Stimulated activated naive B cell treated with anti-CD40 and anti-IgM and Interleukin-4, amounts not matched to agents 10 μg/mL and 1 μg/mL and 100 μg/mL, for 72 hours (primary cell): ENCODE data around the gene TMEM242.

Source experiments
- ATAC-seq, 2 donors: fragments of 150-1000 bp; cut with Tn5 transposase; replicated peaks; 2 replicates each; pipeline ENCODE4 v1.10.0; 2021; ENCODE audit warnings: moderate library complexity in 1 of 2
- DNase-seq: peaks from one replicate; pipeline ENCODE4 v3.0.0; 2021
- H3K27ac Mint-ChIP-seq: one replicate; pipeline ENCODE4 v1.8.0; 2022; ENCODE audit warnings: mild to moderate bottlenecking, mixed read lengths
- H3K27me3 Mint-ChIP-seq, 2 donors: one replicate each; pipeline ENCODE4 v1.8.0; 2022; ENCODE audit warnings: mixed read lengths in 2 of 2
- H3K36me3 Mint-ChIP-seq, 2 donors: one replicate each; pipeline ENCODE4 v1.8.0; 2022; ENCODE audit warnings: mixed read lengths in 2 of 2, mild to moderate bottlenecking in 1 of 2
- H3K4me1 Mint-ChIP-seq, 2 donors: one replicate each; pipeline ENCODE4 v1.8.0; 2022; ENCODE audit warnings: mixed read lengths in 2 of 2, mild to moderate bottlenecking in 1 of 2
- H3K4me3 Mint-ChIP-seq, 2 donors: one replicate each; pipeline ENCODE4 v1.8.0; 2022; ENCODE audit warnings: mild to moderate bottlenecking in 2 of 2, mixed read lengths in 2 of 2, moderate library complexity in 1 of 2
- H3K9me3 Mint-ChIP-seq, 2 donors: one replicate each; pipeline ENCODE4 v1.8.0; 2022; ENCODE audit warnings: mixed read lengths in 2 of 2, mild to moderate bottlenecking in 1 of 2

The TMEM242 gene

DNA sequence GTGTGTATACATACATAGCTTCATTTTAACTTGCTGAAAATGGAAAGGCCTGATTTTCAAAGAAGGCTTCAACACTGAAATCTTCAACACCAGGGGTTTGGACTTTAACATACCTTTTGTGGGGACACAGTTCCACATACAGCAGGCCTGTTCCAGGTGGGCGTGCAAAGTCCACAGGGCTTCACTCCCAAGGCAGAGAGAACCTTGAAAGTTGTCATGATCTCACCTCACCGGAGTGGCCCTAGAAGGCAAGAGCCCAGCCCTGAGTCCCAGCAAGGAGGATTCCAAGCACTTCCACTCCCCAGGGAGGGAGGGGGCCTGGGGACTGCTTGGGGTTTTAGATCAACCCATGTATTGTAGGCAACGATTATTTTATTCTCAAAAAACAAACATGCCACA is 47.2 kb downstream of the TMEM242 start:
- H3K27ac Mint-ChIP-seq, result no peak overlapping the region
- no peaks in the 10 kb centered on the region for H3K9me3 Mint-ChIP-seq
- H3K4me3 Mint-ChIP-seq, result no peak overlapping the region
- no peak for DNase-seq
- no peak for ATAC-seq
- H3K4me1 Mint-ChIP-seq, result peaks cover 1 to 12% of the 10 kb centered on the region in 2 donors
- no peaks in the 10 kb centered on the region for H3K36me3 Mint-ChIP-seq
- no peaks in the 10 kb centered on the region for H3K27me3 Mint-ChIP-seq

DNA sequence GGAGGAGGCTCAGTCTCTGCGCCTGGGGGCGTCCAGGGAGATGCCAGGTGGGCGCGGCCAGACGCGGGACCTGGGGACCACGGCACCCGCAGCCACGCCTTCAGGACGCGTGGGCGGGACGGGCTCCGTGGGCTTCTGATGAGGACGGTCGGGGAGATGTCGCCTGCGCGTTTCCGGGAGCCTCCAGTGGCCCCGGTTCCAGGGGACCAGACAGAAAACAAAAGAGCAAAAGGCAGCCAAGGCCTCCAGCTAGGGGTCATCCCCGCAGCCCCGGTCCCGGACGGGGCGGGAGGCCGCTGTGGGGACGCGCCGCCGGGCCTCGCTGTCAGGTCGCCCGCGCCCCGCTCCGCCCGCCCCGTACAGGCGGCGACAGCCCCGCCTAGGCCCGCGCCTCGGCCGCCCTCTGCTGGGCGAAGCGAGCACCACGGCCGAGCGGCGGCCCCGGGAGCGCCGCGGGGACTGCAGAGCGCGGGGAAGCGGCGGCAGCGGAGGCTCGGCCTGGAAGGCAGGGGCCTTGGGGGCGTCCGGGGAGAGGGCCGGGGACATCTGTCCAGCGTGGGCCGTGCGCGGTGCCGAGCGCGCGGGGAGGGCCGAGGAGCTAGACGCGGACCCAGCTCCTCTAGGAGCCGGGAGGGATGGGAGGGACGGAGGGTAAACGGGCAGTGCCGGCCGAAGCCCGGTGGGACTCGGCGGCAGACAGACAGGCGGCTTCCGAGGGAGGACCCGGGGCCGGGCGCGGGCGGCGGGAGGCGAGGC is 48.7 kb downstream of the TMEM242 start:
- no peaks in the 10 kb centered on the region for H3K36me3 Mint-ChIP-seq
- peaks cover 1 to 12% of the 10 kb centered on the region in 2 donors for H3K4me1 Mint-ChIP-seq
- DNase-seq (peak; percentile 81), ATAC-seq (peak; percentile 87 to 92)
- H3K27ac Mint-ChIP-seq, result peak overlapping the region; percentile 97
- H3K27me3 Mint-ChIP-seq, result no peaks in the 10 kb centered on the region
- peak overlapping the region; percentile 96 to 97 for H3K4me3 Mint-ChIP-seq
- peaks cover 8 to 10% of the 10 kb centered on the region in 2 donors for H3K9me3 Mint-ChIP-seq

DNA sequence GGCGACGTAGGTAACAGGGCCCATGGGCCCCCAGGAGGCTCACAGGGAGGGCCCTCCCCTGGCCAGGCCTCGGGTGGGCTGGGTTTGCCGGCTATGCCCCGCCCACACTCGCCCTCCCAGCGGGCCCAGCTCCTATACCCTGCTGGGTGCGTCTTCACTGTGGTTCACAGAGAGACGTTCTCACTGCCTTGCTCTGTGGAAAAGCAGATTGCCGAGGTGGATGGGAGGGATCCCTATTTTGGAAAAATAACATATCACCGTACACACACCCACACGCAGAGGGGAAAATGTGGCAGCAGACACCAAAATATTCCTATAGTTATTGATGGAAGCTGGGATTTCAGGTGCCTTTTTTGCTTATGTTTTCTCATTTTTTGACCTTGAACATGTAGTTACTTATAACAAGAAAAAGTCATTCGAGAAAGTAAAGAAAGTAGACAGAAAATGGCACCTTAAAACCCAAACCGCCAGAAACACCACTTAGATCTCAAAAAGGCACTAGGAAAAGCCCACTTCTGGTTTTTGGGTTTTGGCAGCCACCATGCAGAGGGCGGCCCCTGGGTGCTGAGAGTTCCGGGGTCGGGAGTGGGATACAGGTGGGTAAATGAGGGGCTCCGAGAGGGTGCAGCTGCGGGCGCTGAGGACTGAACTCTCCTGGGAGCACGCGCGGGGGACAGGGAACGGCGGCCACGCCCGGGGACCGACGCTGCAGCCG is 49.4 kb downstream of the TMEM242 start:
- Mint-ChIP-seq H3K4me3 (peak overlapping the region; percentile 96 to 97), H3K27me3 (no peaks in the 10 kb centered on the region), H3K36me3 (no peaks in the 10 kb centered on the region), H3K4me1 (peaks cover 1 to 12% of the 10 kb centered on the region in 2 donors), H3K9me3 (peaks cover 8 to 10% of the 10 kb centered on the region in 2 donors), H3K27ac (peak overlapping the region; percentile 97)
- ATAC-seq, result peak; percentile 59 to 65
- DNase-seq, result peak; percentile 63

DNA sequence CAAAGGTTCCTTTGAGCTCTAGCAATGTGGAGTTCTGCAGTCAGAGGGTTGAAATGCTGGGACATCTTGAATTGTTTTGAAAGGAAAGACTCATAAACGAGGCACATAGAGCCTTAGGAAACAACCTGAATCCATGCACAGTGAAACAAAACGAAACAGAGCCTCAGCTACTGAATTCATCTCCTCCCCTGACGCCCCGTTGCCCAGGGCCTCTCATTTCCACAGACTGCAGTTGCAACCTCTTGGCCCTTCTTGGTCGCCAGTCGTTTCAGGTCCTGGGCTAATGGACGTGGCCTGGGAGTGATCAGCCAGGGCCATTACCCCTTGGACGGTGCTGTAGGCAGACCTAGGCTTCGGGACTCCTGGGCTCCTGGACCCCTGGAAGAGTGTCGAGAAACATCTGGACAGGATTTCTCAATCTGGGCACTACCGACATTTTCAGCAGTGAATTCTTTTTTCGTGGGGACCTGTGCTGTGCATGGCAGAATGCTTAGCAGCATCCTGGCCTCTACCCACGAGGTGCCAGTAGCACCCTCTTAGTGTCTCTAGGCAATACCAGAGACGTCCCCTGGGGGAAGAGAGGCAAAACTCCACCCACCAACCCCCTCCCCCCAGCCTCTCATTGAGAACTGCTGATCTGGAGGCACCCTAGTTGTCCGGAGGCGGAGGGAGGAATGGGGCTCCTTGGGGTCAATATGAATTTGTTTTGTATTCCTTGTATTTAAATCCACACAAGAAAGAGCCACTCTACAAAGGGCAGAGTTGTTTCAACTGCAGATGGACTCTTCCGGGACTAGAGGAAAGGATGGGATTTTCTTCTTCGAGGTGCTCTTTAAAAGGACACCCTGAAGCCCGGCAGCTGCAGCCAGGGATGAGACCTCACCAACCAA is 50.2 kb downstream of the TMEM242 start:
- peak overlapping the region in 1 of 2 donors; percentile 97 for H3K4me3 Mint-ChIP-seq
- peaks cover 8 to 10% of the 10 kb centered on the region in 2 donors for H3K9me3 Mint-ChIP-seq
- no peaks in the 10 kb centered on the region for H3K36me3 Mint-ChIP-seq
- DNase-seq (no peak), ATAC-seq (peak in 1 of 2 donors; percentile 13)
- H3K27me3 Mint-ChIP-seq, result no peaks in the 10 kb centered on the region
- peaks cover 1 to 12% of the 10 kb centered on the region in 2 donors for H3K4me1 Mint-ChIP-seq
- no peak overlapping the region for H3K27ac Mint-ChIP-seq

DNA sequence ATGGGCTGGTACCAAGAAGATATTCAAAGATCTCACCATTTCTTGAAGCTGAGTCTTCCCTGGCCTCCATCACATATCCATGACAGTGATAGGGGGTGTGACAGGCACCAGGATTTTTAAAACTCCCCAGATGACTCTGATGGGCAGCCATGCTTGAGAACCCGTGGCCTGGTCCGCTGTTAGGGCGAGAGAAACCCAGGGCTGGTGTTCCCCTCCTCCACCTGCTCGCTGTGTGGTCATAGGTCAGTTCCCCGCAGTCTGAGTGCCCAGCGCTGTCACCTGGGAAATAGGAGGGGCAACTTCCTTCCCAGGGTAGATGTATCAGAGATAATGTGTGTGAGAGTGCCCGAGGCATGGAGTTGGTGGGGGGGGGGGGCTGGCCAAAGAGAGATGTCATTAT is 50.9 kb downstream of the TMEM242 start:
- no peak overlapping the region for H3K4me3 Mint-ChIP-seq
- DNase-seq (no peak), ATAC-seq (no peak)
- peaks cover 8 to 10% of the 10 kb centered on the region in 2 donors for H3K9me3 Mint-ChIP-seq
- H3K4me1 Mint-ChIP-seq, result peaks cover 1 to 12% of the 10 kb centered on the region in 2 donors
- no peak overlapping the region for H3K27ac Mint-ChIP-seq
- no peaks in the 10 kb centered on the region for H3K27me3 Mint-ChIP-seq
- no peaks in the 10 kb centered on the region for H3K36me3 Mint-ChIP-seq

DNA sequence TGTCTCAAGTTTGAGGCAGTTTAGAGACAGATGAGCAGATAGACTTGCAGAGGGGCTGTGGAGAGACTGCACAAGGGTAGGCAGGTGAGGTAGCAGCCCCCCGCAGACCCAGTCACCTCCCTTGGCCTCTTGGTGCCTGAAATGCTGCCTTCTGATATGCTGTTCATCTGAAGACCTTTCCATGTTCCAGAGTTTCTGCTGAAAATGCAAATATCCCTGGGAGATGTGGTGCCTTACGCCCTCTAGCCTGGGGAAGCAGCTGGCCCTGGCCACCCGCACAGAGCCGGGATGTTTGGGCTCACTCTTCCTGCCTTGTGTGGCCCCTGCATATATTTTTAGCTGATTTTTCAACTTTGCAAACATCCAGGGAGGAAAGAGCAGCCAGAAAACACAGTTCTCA is 51.4 kb downstream of the TMEM242 start:
- no peak for ATAC-seq
- Mint-ChIP-seq H3K27me3 (no peaks in the 10 kb centered on the region), H3K36me3 (no peaks in the 10 kb centered on the region), H3K4me3 (no peak overlapping the region), H3K27ac (no peak overlapping the region), H3K4me1 (peaks cover 1 to 12% of the 10 kb centered on the region in 2 donors), H3K9me3 (peaks cover 8 to 10% of the 10 kb centered on the region in 2 donors)
- no peak for DNase-seq

DNA sequence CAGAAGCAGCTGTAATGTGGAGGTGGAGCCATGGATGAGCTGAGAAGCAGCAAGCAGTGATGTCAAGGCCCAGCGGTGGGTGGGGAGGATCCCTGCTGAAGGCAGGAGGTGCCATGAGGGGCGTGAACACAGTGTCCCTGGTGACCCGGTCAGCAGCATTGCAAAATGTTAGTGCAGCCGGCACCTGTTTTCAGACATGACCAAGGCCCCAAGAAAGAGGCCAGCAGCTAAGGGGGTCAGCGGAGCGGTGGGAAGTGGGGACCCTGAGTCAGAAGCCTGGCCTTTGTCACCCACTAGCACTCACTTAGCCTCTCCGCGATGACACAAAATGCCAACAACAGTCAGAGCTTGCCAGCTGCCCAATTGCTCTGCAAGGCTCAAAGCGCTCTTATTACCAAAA is 51.9 kb downstream of the TMEM242 start:
- Mint-ChIP-seq H3K27me3 (no peaks in the 10 kb centered on the region), H3K27ac (no peak overlapping the region), H3K9me3 (peaks cover 8 to 10% of the 10 kb centered on the region in 2 donors), H3K36me3 (no peaks in the 10 kb centered on the region), H3K4me1 (peaks cover 1 to 12% of the 10 kb centered on the region in 2 donors), H3K4me3 (no peak overlapping the region)
- ATAC-seq (no peak), DNase-seq (no peak)

DNA sequence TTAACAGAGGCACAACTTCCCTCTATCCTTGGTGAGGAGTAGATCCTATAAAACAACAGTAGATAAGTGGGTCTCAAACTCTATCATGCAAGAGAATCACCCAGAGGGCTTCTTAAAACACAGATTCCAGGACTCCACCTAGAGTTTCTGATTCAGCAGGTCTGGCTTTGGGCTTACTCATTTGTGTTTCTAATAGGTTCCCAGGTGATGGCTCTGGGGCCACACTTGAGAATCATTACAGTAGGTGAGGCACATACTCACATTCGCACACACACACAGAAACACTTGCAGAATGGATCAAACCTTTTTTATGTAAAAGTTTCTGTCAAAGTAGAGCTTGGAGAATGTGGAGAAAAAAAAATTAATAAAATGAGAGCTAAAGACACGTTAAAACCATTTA is 52.4 kb downstream of the TMEM242 start:
- Mint-ChIP-seq H3K36me3 (no peaks in the 10 kb centered on the region), H3K9me3 (peaks cover 8 to 10% of the 10 kb centered on the region in 2 donors), H3K4me1 (peaks cover 1 to 12% of the 10 kb centered on the region in 2 donors), H3K27ac (no peak overlapping the region), H3K27me3 (no peaks in the 10 kb centered on the region), H3K4me3 (no peak overlapping the region)
- DNase-seq (no peak), ATAC-seq (no peak)

DNA sequence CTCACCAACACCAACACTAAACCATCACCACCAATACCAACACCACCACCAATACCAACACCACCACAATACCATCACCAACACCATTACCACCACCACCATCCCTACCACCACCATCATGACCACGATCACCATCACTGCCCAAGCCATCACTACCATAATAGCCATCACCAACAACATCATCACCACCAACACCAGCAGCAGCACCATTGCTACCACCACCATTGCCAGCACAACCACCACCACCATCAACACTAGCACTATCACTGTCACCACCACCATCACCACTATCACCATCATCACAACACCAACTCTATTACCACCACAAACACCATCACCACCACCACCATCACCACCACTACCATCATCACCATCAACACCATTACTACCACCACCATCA is 53.0 kb downstream of the TMEM242 start:
- H3K27ac Mint-ChIP-seq, result no peak overlapping the region
- H3K27me3 Mint-ChIP-seq, result peaks cover 0 to 4% of the 10 kb centered on the region in 2 donors
- H3K4me3 Mint-ChIP-seq, result no peak overlapping the region
- ATAC-seq (no peak), DNase-seq (no peak)
- H3K9me3 Mint-ChIP-seq, result peaks cover 8 to 10% of the 10 kb centered on the region in 2 donors
- no peaks in the 10 kb centered on the region for H3K36me3 Mint-ChIP-seq
- peaks cover 1 to 12% of the 10 kb centered on the region in 2 donors for H3K4me1 Mint-ChIP-seq

DNA sequence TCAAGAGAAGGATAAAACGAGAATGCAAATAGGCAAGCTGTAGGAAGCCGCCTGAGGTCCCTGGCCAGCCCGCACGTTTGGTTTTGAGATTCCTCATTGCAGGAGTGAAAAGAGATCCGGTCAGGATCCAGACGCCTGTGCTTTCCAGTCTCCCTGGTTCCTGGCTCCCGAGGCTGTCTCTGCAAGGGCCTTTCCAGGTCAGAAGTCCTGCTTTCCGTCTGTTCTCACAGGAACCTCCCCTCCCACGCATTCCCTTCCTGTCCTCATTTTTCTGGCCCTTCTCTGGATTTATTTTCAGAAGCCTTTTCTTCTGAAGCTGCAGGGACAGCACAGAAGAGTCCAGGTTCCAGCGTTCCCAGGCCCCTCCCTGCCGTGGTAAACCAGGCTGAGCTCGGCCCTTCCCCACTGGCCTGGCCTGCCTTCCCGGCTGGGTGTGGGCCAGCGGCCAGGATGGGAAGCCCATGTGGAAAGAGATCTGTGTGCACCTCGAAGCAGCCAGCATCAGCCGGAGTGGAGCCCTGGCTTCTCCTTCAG is 54.0 kb downstream of the TMEM242 start:
- no peak for DNase-seq
- H3K4me1 Mint-ChIP-seq, result peaks cover 0 to 12% of the 10 kb centered on the region in 2 donors
- no peaks in the 10 kb centered on the region for H3K36me3 Mint-ChIP-seq
- no peak for ATAC-seq
- H3K27me3 Mint-ChIP-seq, result peaks cover 0 to 4% of the 10 kb centered on the region in 2 donors
- no peak overlapping the region for H3K4me3 Mint-ChIP-seq
- H3K27ac Mint-ChIP-seq, result no peak overlapping the region
- peaks cover 8 to 10% of the 10 kb centered on the region in 2 donors for H3K9me3 Mint-ChIP-seq

DNA sequence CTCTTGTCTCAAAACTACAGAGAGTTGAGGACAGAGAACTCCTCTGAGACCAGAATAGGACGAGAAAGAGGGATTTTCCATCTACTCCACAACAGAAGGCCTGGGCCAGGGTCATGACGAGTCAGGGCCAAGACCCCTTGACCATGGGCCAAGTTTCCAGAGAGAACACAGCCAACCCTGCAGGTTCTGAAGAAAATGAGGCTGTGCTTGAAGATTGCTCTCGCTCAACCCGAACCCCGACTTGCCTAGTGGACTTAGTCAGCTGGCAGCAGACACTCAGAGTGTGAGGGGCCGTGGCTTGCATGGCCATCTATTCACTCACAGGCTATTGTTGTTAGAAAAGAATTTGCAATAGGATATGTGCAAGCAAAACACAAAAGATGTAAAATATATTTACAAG is 54.5 kb downstream of the TMEM242 start:
- Mint-ChIP-seq H3K4me1 (peaks cover 0 to 7% of the 10 kb centered on the region in 2 donors), H3K27ac (no peak overlapping the region), H3K9me3 (peaks cover 8 to 10% of the 10 kb centered on the region in 2 donors), H3K4me3 (no peak overlapping the region), H3K27me3 (peaks cover 0 to 4% of the 10 kb centered on the region in 2 donors), H3K36me3 (no peaks in the 10 kb centered on the region)
- no peak for DNase-seq
- ATAC-seq, result no peak

DNA sequence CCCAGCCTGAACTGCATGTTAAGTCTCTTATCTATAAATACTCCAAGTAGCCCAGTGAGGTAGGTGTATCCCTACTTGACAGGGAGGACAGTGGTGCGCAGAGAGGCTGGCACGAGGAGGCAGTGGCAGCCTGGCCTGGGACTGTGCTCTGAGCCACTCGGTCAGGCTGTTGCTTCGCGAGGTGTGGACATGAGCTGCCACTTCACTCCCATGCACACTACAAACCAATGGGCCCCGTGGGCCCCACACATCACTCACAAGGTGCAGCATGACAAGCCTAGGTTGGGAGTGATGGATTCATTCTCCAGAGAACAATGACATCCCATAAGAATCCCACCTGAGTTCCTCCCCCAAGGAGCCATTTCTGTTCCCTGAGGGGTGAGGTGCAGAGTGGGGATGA is 54.9 kb downstream of the TMEM242 start:
- ATAC-seq, result no peak
- Mint-ChIP-seq H3K27me3 (peaks cover 0 to 4% of the 10 kb centered on the region in 2 donors), H3K9me3 (peaks cover 8 to 10% of the 10 kb centered on the region in 2 donors), H3K36me3 (no peaks in the 10 kb centered on the region), H3K4me1 (peaks cover 0 to 3% of the 10 kb centered on the region in 2 donors), H3K27ac (no peak overlapping the region), H3K4me3 (no peak overlapping the region)
- DNase-seq, result no peak

DNA sequence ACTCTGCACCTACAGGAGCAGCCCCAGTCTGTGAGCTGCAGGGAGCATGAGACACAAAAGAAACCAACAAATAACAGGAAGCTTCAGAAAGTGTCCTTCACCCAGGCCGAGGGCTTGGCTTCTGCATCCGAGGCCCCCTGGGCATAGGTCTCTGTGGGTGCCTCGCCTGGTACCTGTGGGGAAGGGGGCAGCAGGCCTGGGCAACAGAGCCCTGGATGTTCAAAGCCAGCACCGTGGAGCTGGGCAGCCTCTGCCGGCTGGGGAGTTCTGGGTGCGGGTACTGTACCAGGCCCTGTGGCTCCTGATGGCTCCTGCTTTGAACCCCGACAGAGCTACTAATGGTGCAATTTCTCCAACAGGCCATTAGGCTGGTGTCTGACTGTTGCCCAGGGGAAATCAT is 55.7 kb downstream of the TMEM242 start:
- Mint-ChIP-seq H3K27me3 (peaks cover 0 to 4% of the 10 kb centered on the region in 2 donors), H3K9me3 (peaks cover 8 to 10% of the 10 kb centered on the region in 2 donors), H3K4me1 (no peaks in the 10 kb centered on the region), H3K36me3 (no peaks in the 10 kb centered on the region), H3K27ac (no peak overlapping the region), H3K4me3 (no peak overlapping the region)
- ATAC-seq, result no peak
- no peak for DNase-seq

DNA sequence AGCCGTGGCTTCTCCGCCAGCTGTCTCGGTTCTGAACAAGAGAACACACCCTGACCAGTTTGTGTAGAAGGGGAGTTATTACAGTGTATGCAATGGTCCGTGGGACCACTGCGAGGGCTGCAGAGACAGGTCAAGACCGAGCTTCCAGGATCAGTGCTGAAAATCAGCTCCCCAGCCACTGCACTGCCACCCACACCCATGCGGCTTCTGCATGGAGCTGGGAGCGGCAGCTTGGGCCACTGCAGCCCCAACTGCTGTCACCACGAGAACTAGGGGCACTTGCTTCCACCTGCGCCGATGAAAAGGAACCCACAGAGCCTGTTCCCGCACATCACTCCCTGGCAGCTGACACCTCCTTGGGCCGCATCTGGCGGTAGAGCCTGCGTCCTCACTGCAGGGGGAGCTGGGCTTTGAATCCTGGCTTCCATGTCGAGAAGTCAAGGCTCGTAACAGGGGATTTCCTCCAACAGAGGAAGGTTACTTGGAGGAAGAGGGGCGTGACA is 56.2 kb downstream of the TMEM242 start:
- no peak overlapping the region for H3K4me3 Mint-ChIP-seq
- DNase-seq, result no peak
- H3K27ac Mint-ChIP-seq, result no peak overlapping the region

More for the DNA sequence above, 56.2 kb downstream of the TMEM242 start:
- H3K4me1 Mint-ChIP-seq, result no peaks in the 10 kb centered on the region
- H3K27me3 Mint-ChIP-seq, result peaks cover 0 to 4% of the 10 kb centered on the region in 2 donors
- no peaks in the 10 kb centered on the region for H3K36me3 Mint-ChIP-seq
- no peak for ATAC-seq
- peaks cover 8 to 10% of the 10 kb centered on the region in 2 donors for H3K9me3 Mint-ChIP-seq
